ENCODE data around the gene FAM124B.

FAM124B gene

GRCh38 chr2:224401641-224402342 lies at the start of gene FAM124B:
Gene FAM124B, minus strand, starts transcription at chr2:224402107. Its CDS starts 339 bp downstream, at chr2:224401768.
- DNase-seq (ENCODE audit: low spot score) = no peak

GRCh38 chr2:224449212-224450147 lies 47.6 kb upstream of the FAM124B start:
- DNase-seq (ENCODE audit: low spot score) = peak; percentile 44

GRCh38 chr2:224448236-224448635 lies 46.3 kb upstream of the FAM124B start:
- DNase-seq (ENCODE audit: low spot score) = no peak

GRCh38 chr2:224444783-224445182 lies 42.9 kb upstream of the FAM124B start:
- DNase-seq (ENCODE audit: low spot score) = no peak

- DNase-seq (ENCODE audit: low spot score) = no peak
These were observed 42.1 kb upstream of the FAM124B start for GRCh38 chr2:224444021-224444420.

- peak; percentile 24 for DNase-seq (ENCODE audit: low spot score)
These were observed 40.4 kb upstream of the FAM124B start for GRCh38 chr2:224442071-224442967.

GRCh38 chr2:224440988-224441387 lies 39.1 kb upstream of the FAM124B start:
- DNase-seq (ENCODE audit: low spot score) = no peak

GRCh38 chr2:224438726-224439125 lies 36.8 kb upstream of the FAM124B start:
- DNase-seq (ENCODE audit: low spot score) = no peak

GRCh38 chr2:224436634-224437033 lies 34.7 kb upstream of the FAM124B start:
- DNase-seq (ENCODE audit: low spot score) = no peak

- DNase-seq (ENCODE audit: low spot score) = no peak
These were observed 32.7 kb upstream of the FAM124B start for GRCh38 chr2:224434618-224435017.

- DNase-seq (ENCODE audit: low spot score) = no peak
These were observed 31.5 kb upstream of the FAM124B start for GRCh38 chr2:224433442-224433841.

- no peak for DNase-seq (ENCODE audit: low spot score)
These were observed 30.2 kb upstream of the FAM124B start for GRCh38 chr2:224432003-224432579.

GRCh38 chr2:224429441-224429810 lies 27.5 kb upstream of the FAM124B start:
- no peak for DNase-seq (ENCODE audit: low spot score)

- no peak for DNase-seq (ENCODE audit: low spot score)
These were observed 27.0 kb upstream of the FAM124B start for GRCh38 chr2:224428787-224429440.

- DNase-seq (ENCODE audit: low spot score) = no peak
These were observed 25.6 kb upstream of the FAM124B start for GRCh38 chr2:224427471-224427870.

GRCh38 chr2:224426656-224427055 lies 24.7 kb upstream of the FAM124B start:
- no peak for DNase-seq (ENCODE audit: low spot score)

- no peak for DNase-seq (ENCODE audit: low spot score)
These were observed 19.2 kb upstream of the FAM124B start for GRCh38 chr2:224421065-224421464.

GRCh38 chr2:224417947-224418346 lies 16.0 kb upstream of the FAM124B start:
- DNase-seq (ENCODE audit: low spot score) = no peak

GRCh38 chr2:224417361-224417729 lies 15.4 kb upstream of the FAM124B start:
- DNase-seq (ENCODE audit: low spot score) = no peak

- DNase-seq (ENCODE audit: low spot score) = no peak
These were observed 14.9 kb upstream of the FAM124B start for GRCh38 chr2:224416656-224417360.

GRCh38 chr2:224413381-224413780 lies 11.5 kb upstream of the FAM124B start:
- no peak for DNase-seq (ENCODE audit: low spot score)

Data from AG08395 (cell line).